Measurements from ENCODE around the gene MCAT. TPM values are rescaled to one million over a fixed set of nuclear protein-coding genes. Genes with fewer than 3 reads are reported as not detected.

The MCAT gene
- polyA plus RNA-seq, 1 experiment: 19.4 TPM

DNA sequence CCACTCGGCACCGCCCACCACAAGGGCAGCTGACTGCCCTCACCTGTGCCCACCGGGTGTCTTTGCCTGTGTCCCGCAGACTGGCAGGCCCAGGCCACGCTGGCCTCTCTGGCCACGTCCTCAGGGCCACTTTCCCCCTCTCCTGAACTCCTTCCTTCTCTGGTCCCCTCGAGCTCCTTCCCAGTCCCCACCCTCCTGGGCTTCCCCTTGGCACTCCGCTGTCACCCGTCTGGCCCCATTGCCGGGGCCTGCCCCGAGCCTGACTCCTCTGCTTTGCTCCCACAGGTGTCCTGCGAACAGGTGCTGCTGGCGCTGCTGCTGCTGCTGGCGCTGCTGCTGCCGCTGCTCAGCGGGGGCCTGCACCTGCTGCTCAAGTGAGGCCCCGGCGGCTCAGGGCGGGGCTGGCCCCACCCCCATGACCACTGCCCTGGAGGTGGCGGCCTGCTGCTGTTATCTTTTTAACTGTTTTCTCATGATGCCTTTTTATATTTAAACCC lies 14.2 kb downstream of the MCAT start:
- POLR2A ChIA-PET: no interaction called here
- no peak overlapping the region for H3K4me3 ChIP-seq (ENCODE audit: low read depth, low read length)
- H3K27me3 ChIP-seq (ENCODE audit: control insufficient read depth, insufficient read depth, low read length): no peaks in the 10 kb centered on the region
- H3K36me3 ChIP-seq (ENCODE audit: control insufficient read depth, insufficient read depth, low read length): peaks cover 2% of the 10 kb centered on the region; the same call in 1 of the 2 replicates
- TF ChIP-seq, protein P1, sequence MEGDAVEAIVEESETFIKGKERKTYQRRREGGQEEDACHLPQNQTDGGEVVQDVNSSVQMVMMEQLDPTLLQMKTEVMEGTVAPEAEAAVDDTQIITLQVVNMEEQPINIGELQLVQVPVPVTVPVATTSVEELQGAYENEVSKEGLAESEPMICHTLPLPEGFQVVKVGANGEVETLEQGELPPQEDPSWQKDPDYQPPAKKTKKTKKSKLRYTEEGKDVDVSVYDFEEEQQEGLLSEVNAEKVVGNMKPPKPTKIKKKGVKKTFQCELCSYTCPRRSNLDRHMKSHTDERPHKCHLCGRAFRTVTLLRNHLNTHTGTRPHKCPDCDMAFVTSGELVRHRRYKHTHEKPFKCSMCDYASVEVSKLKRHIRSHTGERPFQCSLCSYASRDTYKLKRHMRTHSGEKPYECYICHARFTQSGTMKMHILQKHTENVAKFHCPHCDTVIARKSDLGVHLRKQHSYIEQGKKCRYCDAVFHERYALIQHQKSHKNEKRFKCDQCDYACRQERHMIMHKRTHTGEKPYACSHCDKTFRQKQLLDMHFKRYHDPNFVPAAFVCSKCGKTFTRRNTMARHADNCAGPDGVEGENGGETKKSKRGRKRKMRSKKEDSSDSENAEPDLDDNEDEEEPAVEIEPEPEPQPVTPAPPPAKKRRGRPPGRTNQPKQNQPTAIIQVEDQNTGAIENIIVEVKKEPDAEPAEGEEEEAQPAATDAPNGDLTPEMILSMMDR (IDR thresholded peaks at IDR 0.05; ENCODE audit: insufficient read depth, low read depth, low read length): no peak
- DNase-seq (ENCODE audit: low read depth): no peak
- CTCF ChIA-PET: interaction anchor here (0.6 kb wide), 1 partner anchor 139 kb away, joined by 3 read pairs; no protein-coding TSS in a partner anchor

GRCh38 chr22:43128116-43128515 lies 15.1 kb downstream of the MCAT start:
- POLR2A ChIA-PET: no interaction called here

GRCh38 chr22:43127166-43127908 lies 15.9 kb downstream of the MCAT start:
- H3K27me3 ChIP-seq (ENCODE audit: control insufficient read depth, insufficient read depth, low read length): no peaks in the 10 kb centered on the region
- ChIA-PET CTCF (interaction anchor here (0.6 to 2.3 kb wide), 2 partner anchors 10 to 139 kb away, joined by 3 to 9 read pairs; no protein-coding TSS in a partner anchor), POLR2A (no interaction called here)
- H3K36me3 ChIP-seq (ENCODE audit: control insufficient read depth, insufficient read depth, low read length): no peaks in the 10 kb centered on the region
- DNase-seq (ENCODE audit: low read depth): no peak
- H3K4me3 ChIP-seq (ENCODE audit: low read depth, low read length): no peak overlapping the region
- TF ChIP-seq, protein P1 (IDR thresholded peaks at IDR 0.05; ENCODE audit: insufficient read depth, low read depth, low read length): no peak

More at GRCh38 chr22:43128116-43128515, 15.1 kb downstream of the MCAT start:
- TF ChIP-seq, protein P1 (IDR thresholded peaks at IDR 0.05; ENCODE audit: insufficient read depth, low read depth, low read length): no peak
- DNase-seq (ENCODE audit: low read depth): no peak
- CTCF ChIA-PET: interaction anchor here (0.6 to 2.3 kb wide), 2 partner anchors 9 to 138 kb away, joined by 3 to 9 read pairs; no protein-coding TSS in a partner anchor
- no peaks in the 10 kb centered on the region for H3K27me3 ChIP-seq (ENCODE audit: control insufficient read depth, insufficient read depth, low read length)
- H3K36me3 ChIP-seq (ENCODE audit: control insufficient read depth, insufficient read depth, low read length): peaks cover 2% of the 10 kb centered on the region; the same call in 1 of the 2 replicates
- H3K4me3 ChIP-seq (ENCODE audit: low read depth, low read length): no peak overlapping the region

GRCh38 chr22:43126501-43127165 lies 16.6 kb downstream of the MCAT start:
- ChIA-PET POLR2A (interaction anchor here (0.6 kb wide), 1 partner anchor 252 kb away, joined by 3 read pairs; no protein-coding TSS in a partner anchor), CTCF (interaction anchor here (0.6 to 2.3 kb wide), 2 partner anchors 10 to 93 kb away, joined by 3 to 9 read pairs; no protein-coding TSS in a partner anchor)
- Histone ChIP-seq H3K27me3 (ENCODE audit: control insufficient read depth, insufficient read depth, low read length) (no peaks in the 10 kb centered on the region), H3K4me3 (ENCODE audit: low read depth, low read length) (no peak overlapping the region), H3K36me3 (ENCODE audit: control insufficient read depth, insufficient read depth, low read length) (no peaks in the 10 kb centered on the region)
- peak; percentile 35 for DNase-seq (ENCODE audit: low read depth)
- TF ChIP-seq, protein P1 (IDR thresholded peaks at IDR 0.05; ENCODE audit: insufficient read depth, low read depth, low read length): no peak

DNA sequence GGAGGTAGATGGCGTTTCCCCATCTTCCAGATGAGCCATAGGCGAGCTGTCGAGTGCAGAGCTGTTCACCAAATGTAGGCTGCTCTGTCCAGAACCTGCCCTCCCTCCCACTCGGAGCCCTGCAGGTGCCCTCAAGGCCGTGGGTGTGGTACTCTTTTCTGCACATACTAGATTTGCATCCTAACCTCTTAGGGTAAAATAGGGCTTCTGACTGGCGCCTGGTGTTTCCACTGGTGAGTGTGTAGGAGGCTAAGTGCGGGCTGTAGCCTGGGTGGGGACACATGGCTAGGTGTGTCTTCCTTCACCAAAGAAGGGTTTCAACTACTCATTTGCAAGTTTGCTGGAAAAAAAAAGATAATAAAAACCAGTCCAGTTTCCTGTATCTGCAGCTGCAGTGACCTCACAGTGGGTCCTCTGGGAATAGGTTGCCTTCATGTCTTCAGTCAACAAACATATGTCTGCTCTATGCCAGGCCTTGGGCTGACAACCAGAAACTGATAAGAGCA lies 24.2 kb downstream of the MCAT start:
- no peak overlapping the region for H3K4me3 ChIP-seq (ENCODE audit: low read depth, low read length)
- ChIA-PET POLR2A (no interaction called here), CTCF (no interaction called here)
- TF ChIP-seq, protein P1 (IDR thresholded peaks at IDR 0.05; ENCODE audit: insufficient read depth, low read depth, low read length): no peak
- H3K27me3 ChIP-seq (ENCODE audit: control insufficient read depth, insufficient read depth, low read length): peaks cover 8% of the 10 kb centered on the region
- no peaks in the 10 kb centered on the region for H3K36me3 ChIP-seq (ENCODE audit: control insufficient read depth, insufficient read depth, low read length)
- no peak for DNase-seq (ENCODE audit: low read depth)
